ENCODE results near the gene ZNF580.

Gene ZNF580

GRCh38 chr19:55679343-55680257, 38.8 kb downstream of the ZNF580 start:
- no peak for DNase-seq (ENCODE audit: low read depth in 2 of 2)

DNA sequence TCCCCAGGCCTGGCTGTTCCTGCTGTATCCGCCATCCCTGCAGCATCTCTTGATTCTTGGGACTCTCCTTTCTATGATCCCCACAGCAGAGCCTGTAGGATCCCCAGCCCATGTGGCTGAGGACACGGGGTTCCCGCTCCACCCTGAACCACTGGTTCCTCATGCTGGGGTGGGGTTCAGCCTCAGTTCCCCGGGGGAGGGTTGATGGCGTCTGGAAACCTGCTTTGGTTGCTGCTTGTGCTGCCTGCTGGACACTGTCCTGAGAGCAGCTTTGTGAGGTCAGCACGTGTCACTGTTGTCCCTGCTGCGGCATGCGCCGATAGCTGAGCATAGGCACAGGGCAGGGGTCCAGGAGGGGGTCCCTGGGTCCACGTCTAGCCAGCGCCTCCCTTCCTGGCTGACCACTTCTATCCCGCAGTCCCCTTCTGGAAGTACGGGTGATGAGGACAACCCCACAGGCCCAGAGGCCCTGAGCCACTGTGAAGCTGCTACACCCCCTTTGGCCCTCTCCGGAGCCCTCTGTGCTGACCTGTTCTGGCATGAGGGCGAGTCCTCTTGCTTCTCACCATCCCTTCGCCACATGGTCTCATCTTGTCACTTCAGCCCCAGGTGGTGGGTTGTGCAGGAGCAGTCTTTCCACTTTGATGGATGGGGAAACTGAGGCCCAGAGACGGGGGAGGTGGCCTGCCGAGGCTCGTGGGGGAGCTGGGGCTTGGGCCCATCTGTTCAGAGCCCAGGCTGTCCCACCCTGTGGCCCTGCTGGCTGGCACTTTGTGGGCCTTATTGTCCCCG, 39.7 kb downstream of the ZNF580 start:
- no peak for DNase-seq (ENCODE audit: low read depth in 2 of 2)

DNA sequence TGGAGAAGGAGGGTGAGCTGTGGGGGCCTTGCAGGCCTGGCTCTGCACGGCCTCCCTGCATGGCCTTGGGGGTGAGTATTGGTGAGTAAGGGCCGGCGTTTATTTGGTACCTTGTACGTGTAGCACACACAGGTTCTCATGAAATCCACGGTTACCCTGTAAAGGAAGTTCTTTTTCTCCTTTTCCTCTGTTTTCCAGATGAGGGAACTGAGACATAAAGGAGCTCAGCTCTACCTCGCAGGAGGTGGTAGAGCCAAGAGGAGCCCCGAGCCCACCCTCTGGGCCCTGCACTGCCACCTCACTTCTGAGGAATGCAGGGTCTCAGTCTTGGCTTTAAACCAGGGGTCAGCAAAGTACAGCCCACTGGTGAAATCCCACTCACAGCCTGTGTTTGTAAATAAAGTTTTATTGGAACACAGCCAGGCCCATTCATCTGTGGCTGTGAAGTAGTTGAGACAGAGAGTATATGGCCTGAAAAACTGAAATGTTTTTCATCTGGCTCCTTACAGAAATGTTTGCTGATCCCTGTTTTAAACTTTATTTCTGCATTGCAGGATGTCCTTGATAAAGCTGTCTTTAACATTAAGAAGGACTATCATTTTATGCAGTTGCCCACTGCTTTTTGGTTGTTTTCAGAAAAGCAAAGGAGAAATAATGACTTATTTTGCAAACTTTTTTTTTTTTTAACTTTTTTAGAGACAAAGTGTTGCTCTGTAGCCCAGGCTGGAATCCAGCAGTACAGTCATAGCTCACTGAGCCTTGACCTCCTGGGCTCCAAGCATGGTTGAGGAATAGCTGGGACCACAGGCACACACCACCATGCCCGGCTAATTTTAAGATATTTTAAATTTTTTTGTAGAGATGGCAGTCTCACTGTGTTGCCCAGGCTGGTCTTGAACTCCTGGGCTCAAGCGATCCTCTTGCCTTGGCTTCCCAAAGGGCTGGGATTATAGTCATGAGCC, 40.6 kb downstream of the ZNF580 start:
- DNase-seq (ENCODE audit: low read depth in 2 of 2), result no peak

DNA sequence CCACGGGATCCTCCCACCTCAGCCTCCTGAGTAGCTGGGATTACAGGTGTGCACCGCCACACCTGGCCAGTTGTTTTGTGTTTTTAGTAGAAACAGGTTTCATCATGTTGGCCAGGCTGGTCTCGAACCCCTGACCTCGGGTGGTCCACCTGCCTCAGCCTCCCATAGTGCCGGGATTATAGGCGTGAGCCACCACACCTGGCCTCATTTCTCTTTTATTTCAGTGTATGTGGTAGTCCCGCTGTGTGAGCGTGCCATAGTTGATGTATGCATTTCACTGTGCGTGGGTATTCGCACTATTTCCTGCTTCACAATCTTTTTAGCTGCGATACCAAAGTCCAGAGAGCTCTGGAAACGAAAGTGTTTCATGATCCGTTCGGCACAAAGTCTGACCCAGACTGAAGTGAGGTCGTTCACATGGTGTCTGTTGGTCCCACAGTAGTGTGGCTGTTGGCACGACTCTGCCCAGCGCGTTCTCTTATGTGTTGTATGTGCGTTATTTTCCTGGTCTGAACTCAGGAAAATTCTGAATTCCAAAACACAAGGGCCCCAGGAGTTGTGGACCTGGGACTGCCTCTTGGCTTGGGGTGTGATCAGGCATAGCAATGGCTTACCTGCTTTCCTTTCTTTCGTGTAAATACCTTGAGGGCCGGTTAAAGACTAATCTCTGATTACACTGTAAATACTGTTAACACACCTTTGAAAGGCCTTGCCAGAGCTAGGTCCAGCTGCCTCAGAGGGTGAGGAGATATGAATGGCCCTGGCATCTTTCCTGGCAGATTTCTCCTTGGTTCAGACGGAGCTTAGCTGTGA, 42.9 kb downstream of the ZNF580 start:
- DNase-seq (ENCODE audit: low read depth in 2 of 2), result no peak

DNA sequence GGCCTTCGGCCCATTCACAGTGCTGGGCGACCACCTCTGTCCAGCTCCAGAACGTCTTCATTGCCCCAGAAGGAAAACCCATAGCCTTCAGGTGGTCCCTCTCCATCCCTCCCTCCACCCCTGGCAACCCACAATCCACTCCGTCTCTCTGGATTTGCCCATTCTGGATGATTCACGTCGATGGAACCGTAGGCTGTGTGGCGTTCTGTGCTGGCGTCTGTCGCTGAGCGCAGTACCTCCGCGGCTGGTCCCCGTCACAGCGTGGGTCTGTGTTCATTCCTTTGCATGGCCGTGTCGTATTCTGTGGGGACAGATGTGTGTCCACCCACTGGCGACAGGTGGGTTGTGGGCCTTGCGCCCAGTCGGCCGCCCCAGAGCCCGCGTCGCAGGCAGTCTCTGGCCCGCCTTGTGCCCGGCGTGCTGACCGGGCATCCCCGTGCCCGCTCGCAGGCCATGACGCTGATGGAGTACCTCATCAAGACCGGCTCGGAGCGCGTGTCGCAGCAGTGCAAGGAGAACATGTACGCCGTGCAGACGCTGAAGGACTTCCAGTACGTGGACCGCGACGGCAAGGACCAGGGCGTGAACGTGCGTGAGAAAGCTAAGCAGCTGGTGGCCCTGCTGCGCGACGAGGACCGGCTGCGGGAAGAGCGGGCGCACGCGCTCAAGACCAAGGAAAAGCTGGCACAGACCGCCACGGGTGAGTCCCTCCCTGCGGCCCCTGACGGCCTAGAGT, 44.3 kb downstream of the ZNF580 start:
- DNase-seq (ENCODE audit: low read depth in 2 of 2), result no peak

GRCh38 chr19:55685776-55686175, 45.0 kb downstream of the ZNF580 start:
- no peak for DNase-seq (ENCODE audit: low read depth in 2 of 2)

DNA sequence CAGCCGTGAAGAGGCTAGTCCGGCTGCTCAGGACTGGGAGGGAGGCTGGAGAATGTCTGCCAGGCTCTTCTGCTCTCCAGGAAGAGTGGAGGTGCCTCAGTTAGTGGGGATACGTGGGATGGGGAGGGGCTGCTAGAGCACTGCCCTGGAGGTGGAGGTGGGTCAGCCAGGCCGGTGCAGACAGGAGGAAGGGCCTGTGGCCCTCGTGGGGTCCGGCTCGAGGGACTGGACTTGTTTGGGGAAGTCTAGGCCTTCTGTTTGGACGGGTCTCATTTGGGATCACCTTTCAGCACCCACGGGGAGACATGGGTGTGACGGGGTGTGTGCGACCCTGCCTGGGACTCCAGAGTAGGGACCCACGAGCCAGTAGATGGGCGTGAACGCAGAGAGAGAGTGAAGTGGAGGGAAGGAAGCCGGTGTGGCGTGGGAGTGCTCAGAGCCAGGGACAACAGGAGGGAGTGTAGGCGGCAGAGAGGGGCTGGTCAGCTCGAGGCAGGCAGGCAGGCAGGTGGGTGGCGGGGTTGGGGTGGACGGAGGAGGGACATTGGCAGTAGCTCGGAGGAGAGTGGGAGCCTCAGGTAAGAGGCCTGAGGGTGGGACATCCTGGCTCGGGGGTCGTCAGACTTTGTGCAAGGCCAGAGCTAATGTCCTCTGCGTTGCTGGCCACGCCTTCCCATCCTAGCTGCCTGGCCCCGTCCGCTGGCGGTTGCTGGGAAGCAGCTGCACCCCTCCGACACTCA, 45.7 kb downstream of the ZNF580 start:
- DNase-seq (ENCODE audit: low read depth in 2 of 2), result no peak

DNA sequence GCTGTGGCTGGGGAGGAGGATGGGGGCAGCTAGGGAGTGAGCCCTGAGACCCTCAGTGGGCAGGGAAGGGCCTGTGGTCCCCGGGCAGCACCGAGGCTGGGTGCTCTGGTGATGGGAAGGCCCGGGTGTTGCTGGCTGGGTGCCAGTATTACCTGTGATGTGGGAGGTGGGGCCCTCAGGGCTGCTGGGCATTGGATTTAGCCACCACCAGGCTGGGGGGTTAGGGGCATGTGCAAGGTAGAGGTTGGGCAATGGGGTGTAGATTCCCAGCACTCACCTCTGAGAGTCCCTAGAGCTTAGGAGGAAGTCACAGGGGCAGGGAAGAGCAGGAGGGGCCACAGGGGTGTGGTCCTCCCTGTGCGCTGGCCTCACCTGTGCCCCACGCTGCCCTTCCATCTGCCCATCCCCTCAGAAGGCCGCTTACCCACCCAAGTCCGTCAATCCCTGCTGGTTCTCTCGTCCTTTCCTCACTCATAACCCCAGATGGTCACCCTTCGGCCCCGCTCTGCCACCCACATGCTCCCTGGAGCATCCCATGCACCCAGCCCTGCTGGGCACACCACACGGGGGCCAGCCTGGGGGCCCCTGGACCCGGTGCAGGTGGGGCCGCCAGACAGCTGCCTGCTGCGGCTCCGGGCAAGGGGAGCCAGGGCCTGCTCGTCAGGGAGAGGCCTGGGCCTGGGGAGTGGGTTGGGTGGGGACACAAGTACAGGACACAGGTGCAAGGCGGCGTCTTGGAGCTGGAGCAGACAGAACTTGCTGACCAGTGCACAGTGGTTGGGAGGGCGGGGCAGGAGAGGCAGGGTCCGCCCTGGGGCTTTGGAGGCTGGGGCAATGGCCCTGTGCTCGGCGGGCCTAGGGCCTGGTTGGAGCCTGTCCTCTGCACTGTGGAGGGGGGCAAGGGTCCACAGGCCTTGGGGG, 46.7 kb downstream of the ZNF580 start:
- DNase-seq (ENCODE audit: low read depth in 2 of 2), result no peak

GRCh38 chr19:55688422-55689218, 47.8 kb downstream of the ZNF580 start:
- no peak for DNase-seq (ENCODE audit: low read depth in 2 of 2)

DNA sequence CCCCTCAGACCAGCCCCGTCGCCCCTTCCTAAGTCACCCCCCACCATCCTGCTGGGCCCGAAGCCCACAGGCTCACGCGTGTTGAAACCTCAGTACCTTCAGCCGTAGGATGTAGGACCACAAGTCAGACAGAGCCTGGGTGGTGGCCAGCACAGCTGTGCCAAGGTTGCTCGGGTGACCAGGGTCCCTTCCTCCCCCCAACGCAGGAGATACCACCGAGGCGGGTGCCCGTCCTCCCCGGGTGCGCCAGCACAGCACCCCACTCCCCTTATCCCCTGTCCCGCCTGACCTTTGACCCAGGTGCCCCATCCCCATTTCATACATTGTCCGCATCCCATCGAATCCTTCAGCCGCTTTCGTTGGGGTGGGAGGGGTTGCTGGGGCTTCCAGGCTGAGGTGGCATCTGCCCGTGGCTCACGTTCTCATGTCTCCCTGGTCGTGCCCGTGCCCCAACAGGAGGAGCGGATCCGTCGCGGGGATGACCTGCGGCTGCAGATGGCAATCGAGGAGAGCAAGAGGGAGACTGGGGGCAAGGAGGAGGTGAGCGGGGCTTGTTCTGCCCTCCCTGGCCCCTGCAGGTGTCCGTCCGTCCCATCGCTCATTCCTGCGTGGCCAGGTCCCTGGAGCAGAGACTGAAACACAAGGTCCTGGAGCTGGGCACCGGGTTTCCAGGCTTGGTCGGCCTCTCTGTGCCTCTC, 48.8 kb downstream of the ZNF580 start:
- no peak for DNase-seq (ENCODE audit: low read depth in 2 of 2)

DNA sequence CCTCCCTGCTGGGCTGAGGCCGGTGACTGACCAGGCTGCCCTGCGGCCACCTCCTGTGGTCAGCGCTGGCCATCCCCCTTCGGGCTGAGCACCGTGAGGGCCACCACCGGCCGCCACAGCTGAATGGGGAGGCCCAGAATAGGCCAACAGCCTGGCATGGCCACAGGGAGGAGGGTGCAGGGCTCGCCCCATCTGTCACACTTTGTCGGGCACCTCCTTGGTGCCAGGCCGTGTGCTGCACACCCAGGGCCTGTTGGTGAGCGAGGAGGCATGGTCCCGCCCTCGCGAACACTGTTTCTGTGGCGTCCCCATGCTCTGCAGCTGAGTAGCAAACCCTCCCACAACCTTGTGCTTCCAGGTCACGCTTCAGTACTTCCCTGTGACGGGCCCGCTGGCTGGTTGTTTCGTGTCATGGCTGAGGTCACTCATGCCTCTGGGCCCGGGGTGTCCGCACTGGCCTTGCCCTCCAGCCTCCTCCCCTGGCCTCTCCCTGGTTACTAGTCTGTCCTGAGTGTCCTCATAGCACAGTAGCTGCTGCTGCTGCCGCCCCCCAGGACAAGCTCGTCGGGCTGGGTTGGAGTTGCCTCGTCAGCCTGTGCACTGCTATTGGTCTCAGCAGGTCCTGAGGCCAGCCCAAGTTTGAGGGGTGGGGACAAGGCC, 49.4 kb downstream of the ZNF580 start:
- no peak for DNase-seq (ENCODE audit: low read depth in 2 of 2)

- DNase-seq (ENCODE audit: low read depth in 2 of 2), result no peak
These were observed 50.2 kb downstream of the ZNF580 start for GRCh38 chr19:55690769-55691545.

- no peak for DNase-seq (ENCODE audit: low read depth in 2 of 2)
These were observed 51.0 kb downstream of the ZNF580 start for GRCh38 chr19:55691561-55692481.

DNA sequence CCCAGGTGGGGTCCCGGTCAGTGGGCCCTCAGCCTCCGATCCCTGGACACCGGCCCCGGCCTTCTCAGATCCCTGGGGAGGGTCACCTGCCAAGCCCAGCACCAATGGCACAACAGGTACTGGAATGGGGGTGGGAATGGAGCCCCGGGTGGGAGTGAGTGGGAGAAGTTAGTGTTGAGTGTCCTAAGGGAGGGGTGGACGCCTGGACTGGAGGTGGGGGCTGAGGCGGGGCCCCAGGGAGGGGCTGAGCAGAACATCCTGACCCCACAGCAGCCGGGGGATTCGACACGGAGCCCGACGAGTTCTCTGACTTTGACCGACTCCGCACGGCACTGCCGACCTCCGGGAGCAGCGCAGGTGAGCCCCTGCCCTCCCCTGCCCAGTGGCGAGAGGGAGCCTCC, 51.9 kb downstream of the ZNF580 start:
- DNase-seq (ENCODE audit: low read depth in 2 of 2), result no peak
